Activated CD4-positive, CD25-positive, alpha-beta regulatory T cell treated with anti-CD3 and anti-CD28 coated beads, Interleukin-2, amount 50 U/mL, for 72 hours (primary cell): ENCODE measurements around the gene EGFLAM.
A peak's percentile ranks its signal among the peaks of the same experiment; 100 is the strongest.

ENCODE experiments used
- DNase-seq: peaks from one replicate; pipeline ENCODE4 v3.0.0; 2021

Gene EGFLAM

DNA sequence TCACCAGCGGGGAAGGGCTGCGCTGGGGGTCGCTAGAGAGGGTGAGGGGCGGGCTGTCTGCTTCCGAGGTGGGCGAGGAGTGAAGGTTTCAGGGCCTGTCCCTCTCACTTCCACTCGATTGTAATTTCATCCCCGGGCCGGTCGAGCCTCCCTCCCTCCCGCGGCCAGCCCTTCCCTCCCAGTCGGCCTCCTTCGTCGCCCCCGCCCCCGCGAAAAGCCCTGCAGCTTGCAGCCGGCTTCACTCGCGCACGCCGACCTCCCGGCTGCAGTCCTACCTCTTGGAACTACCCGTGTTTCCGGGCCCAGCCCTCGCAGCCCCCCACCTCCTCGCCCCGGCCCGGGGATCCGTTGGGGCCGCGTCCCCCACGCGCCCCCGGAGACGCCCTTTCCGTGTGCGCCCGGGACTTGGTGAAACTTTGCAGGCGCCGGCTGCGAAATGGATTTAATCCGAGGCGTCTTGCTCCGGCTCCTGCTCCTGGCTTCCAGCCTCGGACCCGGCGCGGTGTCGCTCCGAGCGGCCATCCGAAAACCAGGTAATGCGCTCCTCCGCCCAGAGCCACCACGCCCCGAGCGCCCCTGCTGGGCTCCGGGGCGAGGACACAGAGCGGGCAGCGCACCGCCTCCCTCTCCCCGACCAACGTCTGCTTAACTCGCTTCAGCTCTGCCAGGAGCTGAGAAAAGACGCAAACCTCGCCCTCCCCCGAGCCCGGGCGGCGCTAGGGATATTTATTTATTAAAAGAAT, at the start of gene EGFLAM:
Gene EGFLAM (plus strand): TSS at position 241 of the 743 bp plus-strand sequence. CDS start 196 bp downstream, at position 437.
- no peak for DNase-seq

DNA sequence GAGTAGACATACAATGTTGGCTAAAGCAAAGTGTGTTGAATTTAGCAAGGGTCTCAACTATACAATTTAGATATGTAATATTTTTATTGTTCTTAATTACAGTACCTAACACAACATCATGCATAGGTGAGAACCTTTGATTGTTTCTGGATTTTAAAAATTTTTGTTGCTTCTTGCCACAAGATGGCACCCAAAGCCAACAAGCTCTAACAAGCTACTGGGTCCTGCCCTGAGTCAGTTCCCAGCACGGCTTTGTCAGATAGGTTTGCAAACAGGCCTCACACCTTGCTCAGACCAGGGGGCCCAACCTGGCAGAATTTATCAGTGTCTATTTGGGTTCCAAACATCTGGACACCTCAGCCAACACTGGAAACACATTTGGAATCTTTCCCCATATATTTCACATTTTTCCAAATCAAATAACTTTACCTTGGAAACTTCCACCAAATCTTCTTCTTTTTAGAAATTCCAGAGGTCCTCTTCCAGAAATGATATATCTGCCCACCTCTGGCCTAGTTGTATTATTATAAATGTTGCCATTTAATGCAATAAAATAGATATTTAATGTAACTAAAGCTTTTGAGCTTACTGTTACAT, 49.5 kb upstream of the EGFLAM start:
- no peak for DNase-seq

DNA sequence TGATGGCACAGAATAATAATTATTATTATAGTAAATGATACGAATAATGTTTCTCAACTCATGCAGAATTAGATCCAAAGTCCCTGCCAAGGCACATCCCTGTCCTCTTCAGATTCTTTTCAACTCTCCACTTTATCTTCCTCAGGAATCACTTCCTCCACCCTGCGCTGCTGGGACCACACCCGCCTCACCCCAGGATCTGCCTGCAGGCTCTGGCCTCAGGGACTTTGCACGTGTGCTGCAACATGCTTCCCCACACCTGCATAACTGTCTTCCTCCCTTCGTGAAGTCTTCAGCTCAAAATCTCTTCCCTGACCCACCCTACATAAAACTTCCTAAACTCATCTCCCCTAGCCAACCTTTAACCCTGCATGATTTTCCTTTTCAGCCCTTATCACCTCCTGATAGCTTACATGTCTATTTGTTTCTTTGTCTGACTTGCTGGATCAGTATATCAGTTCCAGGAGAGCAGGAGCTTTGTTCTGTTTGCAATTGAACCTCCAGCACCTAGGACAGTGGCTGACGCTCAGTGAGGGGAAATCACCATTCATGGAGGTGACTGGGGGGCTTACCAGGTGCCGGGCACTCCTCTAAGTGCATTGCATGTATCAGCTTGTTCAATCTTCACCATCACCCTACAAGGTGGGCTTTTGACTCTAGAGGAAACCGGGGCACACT, 47.5 kb upstream of the EGFLAM start:
- no peak for DNase-seq

DNA sequence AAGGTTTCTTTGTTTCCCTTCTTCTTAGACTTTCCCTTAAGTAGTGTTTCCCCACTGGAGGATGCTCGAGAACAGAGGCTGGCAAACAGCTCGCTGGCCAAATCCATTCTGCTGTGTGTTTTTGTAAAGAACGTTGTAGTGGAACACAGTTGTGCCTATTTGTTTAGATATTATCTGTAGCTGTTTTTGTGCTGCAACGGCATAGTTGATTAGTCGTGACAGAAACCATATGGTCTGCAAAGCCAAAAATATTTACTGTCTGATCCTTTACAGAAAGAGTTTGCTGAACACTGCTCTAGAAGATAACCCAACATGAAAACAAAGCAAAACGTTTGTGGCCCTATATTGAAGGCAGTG, 47.0 kb upstream of the EGFLAM start:
- no peak for DNase-seq

DNA sequence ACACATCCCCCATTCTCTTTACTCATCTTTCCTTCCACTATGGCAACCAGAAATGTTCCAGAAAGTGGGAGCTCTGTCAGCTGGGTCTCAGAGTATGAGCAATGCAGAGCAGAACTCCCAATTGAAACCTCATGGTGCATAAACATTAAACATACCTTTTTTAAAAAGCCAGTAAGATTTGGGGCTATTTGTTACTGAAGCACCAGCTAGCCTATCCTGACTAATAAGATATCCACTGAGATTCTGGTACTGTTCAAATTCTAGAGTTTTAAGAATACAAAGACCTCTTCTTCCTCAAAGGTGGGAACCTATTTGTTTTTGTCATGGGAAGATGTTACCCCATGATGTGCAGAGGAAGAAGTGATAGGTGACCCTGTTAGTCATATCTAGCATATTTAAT, 46.1 kb upstream of the EGFLAM start:
- DNase-seq, result no peak

DNA sequence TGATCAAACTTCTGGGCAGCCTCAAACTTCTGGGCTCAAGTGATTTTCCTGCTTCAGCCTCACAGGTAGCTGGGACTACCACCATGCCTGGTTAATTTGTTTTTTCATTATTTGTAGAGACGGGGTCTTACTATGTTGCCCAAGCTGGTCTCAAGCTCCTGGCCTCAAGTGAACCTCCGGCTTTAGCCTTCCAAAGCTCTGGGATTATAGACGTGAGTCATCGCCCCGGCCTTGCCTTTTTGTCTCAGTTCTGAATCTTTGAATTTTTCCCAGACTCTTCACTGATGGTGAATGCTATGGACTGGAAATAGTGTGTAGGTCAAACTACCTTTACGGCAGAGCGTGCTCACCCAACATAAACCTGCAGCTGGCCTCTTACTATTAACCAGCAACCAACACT, 32.3 kb upstream of the EGFLAM start:
- DNase-seq, result no peak

DNA sequence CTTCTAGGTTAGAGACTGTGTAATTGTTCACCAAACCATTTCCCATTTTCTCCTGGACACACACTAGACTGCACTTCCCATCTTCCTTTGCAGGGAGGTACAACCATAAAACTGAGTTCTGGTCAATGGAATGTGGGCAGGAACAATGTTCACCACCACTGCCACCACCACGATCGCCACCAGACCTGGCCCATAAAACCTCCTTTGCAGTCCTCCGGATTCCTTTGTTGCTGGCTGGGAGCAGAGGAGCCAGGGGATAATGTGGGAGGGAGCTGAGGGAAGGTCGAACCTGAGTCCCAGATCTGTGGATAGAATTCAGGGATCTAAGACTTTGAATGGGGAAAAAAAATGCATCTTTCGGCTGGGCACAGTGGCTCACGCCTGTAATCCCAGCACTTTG, 29.4 kb upstream of the EGFLAM start:
- no peak for DNase-seq

DNA sequence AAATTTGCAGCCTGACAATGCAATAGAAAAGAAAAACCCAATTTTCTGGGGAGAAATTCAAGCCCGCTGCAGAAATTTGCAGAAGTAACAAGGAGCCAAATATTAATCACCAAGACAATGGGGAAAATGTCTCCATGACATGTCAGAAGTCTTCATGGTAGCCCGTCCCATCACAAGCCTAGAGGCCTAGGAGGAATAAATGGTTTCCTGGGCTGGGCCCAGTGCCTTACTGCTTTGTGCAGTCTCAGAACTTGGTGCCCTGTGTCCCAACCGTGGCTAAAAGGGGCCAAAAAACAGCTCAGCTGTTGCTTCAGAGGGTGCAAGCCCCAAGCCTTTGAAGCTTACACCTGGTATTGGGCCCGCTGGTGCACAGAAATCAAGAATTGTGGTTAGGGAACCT, 23.6 kb upstream of the EGFLAM start:
- no peak for DNase-seq

DNA sequence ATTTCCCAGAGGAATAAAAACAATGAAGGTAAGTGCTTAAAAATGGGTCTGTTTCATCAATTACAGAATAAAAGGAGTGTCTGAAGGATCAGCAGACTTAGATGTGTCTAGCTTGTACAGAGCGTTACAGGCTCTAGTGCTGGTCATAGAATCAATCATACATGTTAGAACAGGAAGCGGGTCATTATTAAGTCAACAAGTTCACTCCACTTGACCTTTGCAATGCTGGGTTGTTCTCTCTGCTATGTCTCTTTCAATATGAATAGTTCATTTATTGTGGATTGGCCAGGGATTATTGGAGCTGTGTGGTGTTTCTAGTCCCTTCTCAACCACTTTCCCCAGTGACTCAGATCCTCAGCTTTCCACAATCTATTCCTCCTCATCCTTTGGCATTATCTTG, 20.7 kb upstream of the EGFLAM start:
- DNase-seq, result no peak

DNA sequence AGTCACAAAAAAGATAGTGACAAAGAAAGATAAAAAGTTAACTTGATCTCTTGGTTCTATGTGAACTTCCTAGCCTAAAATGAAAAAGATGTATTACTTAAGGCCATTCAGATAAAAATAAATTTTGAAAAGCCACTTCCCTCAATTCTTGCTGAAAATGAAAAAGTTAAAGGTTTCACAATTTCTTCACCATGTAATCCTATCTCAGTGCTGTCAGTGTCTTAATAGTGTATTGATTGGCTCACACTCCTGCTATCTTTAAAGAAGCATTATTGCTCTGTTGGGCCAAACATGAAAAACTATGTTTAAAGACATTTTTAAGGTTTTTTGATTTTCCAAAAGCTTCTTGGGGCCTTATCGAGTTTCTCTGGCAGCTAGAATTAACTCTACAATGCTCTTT, 18.1 kb upstream of the EGFLAM start:
- DNase-seq, result no peak

DNA sequence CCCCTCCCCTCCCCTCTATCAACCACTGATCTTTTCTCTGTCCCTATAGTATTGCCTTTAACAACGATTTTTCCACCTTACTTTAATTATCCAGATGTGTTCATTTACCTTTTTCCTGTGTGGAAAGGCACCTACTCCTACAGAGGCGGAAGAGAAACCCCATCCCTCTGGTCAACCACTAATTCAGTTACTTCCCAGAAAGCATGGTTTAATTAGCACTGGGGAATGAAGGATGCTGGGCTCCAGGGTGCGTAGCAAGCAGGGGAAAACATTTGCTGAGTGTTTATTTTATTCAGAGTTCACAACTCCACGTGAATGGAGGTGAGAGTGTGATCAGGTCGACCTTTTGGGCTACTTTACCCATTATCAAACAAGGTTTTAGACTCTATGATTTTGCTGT, 16.7 kb upstream of the EGFLAM start:
- no peak for DNase-seq

DNA sequence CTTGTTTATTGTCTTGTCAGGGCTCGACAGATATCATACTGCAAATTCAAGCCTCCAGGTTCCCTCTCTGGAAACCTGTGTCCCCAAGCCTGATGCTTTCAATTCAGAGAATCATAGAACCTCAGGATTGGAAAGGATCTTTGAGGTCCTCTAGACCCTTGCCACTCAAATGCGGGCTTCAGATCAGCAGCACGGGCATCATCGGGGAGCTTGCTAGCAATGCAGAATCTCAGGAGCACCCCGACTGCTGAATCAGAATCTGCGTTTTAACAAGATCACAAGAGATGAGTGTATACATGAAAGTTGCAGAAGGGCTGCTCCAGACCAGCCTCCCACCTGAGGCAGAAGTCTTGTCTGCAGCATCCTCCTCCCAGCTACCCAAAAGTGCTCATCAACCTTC, 13.1 kb upstream of the EGFLAM start:
- no peak for DNase-seq

DNA sequence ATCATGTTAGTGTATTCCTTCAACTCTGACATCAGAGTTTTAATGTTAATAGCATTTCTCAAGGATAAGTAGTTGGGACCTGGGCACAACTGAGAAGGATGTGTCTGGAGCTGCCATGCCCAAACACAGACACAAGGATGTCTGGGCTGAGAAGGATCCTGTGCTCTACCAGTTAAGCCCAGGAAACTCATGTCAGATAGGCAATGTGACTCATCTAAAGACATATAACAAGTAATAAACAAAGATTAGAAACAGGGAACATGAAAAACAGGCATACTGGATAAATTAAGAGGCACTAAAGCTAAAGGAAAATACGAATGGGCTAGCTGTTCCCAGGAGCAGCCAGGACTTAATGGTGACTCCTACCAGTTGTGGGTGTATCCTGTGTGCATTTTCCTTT, 9.1 kb upstream of the EGFLAM start:
- DNase-seq, result no peak

DNA sequence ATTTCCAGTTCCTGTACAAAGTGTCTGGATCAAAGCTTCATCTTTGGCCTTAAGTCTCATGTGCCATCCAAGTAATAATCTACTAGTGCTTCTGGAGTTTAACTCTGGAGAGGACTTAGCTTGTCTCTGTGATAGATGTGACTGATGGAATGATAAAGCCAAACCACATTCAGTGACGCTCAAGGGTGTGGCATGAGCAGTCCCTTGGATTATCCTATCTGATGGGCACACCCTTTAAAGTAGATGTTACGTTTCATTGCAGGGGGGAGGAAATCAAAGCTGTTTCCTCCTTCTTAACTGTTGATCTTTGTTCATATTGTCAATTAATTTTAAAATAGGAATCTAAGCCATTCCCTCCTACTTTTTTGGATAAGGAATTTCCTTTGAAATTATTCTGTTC, 8.5 kb upstream of the EGFLAM start:
- no peak for DNase-seq

DNA sequence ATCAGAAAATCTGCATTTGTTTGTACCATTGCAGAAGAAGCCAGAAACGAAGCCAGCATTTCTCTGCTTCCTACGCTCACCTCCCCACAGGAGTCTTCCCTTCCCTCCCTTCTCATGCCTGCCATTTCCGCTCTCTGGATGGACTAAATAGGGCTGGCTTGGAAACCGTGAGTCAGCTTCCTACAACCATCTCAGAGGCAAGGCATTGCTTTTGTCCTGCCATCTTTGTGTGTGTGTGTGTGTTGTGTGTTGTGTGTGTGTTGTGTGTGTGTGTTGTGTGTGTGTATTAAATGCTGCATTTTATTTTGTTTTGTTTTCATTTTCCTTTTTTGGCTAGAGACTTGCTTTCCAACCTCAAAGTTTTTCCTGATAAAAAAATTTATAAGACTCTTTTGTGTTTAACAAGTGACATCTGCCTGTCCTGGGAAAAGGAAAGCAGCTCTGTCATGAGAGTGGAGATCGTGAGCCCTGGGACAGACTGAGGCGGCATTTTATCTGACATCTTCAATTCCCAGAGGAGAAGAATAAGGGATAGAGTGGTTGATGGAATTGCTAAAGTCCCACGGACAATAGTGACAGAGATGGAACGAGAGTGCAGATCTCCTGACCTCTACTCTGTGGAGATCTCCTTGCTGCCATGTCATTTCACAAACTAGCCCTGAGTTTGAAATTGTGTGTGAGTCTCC, 7.5 kb upstream of the EGFLAM start:
- no peak for DNase-seq

DNA sequence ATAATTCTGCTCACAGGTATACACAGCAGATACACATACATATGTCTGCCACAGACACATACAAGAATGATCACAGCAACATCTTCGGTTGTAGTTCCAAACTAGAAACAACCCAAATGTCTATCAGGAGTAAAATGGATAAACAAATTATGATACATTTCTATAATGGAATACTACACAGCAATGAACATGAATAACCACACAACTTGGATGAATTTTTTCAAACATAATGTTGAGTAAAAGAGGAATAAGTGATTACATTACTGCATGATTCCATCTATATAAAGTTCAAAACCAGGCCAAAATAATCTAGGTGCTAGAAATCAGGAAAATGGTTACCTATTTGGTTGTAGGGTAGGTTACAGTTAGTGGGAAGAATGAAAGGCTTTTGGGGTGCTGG, 4.6 kb upstream of the EGFLAM start:
- no peak for DNase-seq

DNA sequence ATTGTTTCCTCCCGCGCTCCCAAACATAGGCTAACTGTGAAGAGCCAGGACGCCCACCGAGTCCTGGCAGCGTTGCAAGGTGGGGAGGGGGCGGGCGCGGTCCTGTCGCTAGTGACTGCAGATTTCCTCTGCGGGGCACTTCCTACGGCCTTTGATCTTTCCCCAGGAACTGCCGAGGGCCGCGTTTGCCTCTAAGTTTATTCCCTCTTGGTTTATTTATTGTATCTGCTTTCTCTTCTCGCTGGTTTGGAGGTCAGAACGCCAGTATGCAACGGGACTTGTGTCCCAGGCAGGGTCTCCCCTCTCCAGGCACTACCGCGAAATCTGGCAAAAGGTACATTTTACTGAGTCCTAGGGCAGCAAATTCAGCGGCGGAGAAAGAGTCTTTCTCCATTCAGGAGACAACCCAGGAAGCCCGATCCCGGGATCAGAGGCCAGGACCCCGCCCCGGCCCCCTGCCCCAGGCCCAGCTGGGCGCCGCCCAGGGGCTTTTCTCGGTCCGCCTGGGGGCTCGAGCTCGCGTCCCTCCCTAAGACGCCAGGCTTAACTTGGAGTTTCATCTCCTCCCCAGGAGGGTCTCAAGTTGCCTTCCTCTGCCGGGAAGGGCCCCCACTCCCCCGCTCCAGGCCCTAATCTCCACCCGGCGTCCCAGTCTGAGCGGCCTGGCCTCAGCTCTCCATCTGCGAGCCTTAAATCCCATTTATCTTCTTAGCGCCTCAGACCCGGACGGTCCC, 884 bp upstream of the EGFLAM start:
- DNase-seq, result no peak

DNA sequence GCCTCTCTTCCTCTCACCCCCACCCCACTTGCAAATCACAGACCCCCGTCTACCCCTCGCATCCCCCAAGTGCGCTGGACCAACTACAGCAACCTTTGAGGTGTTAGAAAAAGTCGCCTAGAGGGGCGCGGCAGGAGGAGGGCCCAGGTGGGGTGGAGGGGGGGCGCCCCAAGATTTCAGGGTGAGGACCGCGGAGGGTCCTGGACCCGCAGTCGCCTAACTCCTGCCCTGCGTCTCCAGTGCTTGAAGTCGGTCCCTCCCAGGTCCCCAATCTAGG, 379 bp upstream of the EGFLAM start:
- DNase-seq, result no peak

DNA sequence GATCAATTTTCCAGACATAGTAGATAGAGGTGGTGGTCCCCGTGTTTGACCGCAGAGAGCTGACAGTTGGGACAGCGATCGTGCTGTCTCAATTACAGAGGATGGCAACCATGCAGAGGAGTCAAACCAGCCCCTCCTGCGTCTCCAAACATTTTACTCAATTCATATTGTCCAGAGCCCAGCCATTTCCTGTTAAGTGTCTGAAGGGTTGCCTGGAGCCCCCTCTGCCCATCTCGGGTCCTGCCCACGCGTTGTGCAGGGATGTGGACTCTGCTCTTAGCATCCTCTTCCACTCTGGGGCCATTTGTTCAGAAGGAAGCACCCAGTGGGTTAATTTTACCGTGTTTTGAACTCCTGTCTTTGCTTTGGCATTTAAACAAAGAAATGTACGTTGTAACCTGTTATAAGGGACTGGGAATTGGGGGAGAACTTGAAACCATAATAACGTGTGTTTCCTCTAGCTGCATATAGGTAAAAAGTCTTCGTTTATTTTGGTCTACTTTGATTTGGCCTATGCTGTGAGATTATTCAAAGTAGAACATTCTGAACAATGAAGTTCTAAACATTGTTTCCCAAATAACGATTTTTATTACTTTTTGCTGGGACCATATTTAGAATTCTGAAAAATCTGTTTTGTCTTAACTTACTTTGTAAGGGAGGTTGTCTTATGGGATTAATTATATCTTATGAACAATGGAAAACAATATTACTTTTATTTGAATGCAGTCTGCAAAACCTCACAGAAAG, 876 bp downstream of the EGFLAM start:
- no peak for DNase-seq

DNA sequence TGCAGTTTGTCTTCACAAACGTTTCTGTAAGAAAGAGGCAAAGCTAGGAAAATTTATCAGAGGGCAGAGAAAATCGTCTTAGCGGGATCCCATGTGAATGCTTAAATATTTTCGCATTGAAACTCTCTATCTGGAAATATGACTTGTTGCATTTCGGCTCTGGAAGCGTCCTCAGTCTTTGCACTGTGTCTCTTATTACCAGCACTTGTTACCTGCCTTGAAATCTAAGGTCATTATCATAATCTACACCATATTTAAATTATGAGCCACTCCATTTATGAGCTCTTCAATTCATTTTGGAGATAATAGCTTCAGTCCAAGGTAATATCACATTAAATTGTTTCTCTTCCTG, 1.4 kb downstream of the EGFLAM start:
- no peak for DNase-seq

DNA sequence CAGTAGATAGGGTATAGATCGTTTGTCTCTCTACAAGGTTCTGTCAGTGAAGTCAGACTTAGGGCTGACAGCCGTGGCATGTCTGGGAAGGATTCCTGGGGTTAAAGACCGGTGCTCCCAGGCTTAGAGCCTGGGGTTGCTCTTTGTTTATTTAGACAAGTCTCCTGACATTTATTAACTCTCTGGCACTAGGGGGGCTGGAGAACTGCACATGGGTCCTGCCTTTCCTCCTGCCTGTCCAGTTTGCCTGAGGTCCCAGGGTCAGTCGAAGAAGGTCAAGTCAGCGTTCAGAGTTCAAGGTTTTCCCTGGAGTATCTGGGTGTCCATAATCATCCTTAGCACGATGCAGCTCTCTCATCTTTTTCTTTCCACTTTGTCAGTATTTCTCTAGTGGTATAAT, 5.6 kb downstream of the EGFLAM start:
- DNase-seq, result no peak

DNA sequence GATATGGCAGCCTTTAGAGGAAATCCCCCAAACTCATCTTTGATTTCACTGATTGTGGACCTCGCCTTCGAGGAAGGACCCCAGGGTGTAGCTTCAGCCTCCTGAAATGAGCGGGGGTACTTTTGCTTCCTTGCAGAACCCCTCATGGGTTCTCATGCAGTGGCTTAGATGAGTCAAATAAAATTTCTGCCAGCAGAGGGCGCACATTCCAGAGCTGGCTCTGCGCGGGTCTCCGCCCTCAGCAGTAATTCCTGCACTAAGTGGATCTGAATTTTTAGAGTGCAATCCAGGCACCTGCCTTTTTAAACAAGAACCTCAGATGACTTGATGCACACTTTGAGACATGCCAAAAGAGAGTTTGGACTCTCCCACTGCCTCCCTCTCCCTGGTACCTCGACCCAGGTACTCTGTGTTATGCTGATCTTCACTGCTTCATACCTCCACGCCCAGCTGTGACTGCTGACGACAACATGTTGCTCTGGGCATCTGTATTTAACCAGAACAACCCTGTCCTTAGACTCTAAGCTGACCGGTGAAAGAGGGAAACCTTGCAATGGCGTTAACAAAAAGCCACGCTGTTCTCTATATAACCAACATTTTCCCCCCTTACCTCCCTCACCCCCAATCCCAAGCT, 7.3 kb downstream of the EGFLAM start:
- peak; percentile 58 for DNase-seq
